HCT116 (cell line): ENCODE data around the gene GREM2. TPM values are rescaled to one million over a fixed set of nuclear protein-coding genes. Genes with fewer than 3 reads are reported as not detected.

Experiments
- ATAC-seq: fragments of 200-7000 bp; cut with Tn5 transposase; 2 replicates; pipeline ENCODE4 v1.9.1; 2020; ENCODE audit warnings: mild to moderate bottlenecking, moderate library complexity
- BruUV-seq: library from RNA; stranded (reverse); fragments of 400-500 nt; replicated peaks from 2 replicates; lab custom pipeline; 2021; lab: Mats Ljungman, UMichigan
- CTCF ChIA-PET: fragments of 300-600 bp; sonication (Branson Sonifier 250); formaldehyde crosslinking; loops from one replicate; lab custom pipeline; 2021; ENCODE audit warnings: antibody characterized with exemption; lab: Charles Lee
- POLR2A ChIA-PET: fragments of 300-600, 350-600 bp; sonication (Branson Sonifier 250); formaldehyde crosslinking; loops from one replicate; lab custom pipeline; 2021; ENCODE audit warnings: antibody characterized with exemption; lab: Charles Lee
- RAD21 ChIA-PET, 2 experiments: fragments of 300-600 bp; sonication (Branson Sonifier 250); formaldehyde crosslinking; loops; one replicate each; lab custom pipeline; 2023; ENCODE audit warnings: low total read pairs in 2 of 2; ENCODE audit not compliant: uncharacterized antibody in 2 of 2, unreplicated experiment in 2 of 2, low non-redundant PET in 1 of 2; lab: Charles Lee
- DNase-seq: peaks from one replicate; pipeline ENCODE4 v3.0.0-alpha.2; 2010; ENCODE audit warnings: low read depth, low spot score
- H2AFZ ChIP-seq: fragments of 200-600 bp; shearing (Covaris generic), sonication (generic); 2 replicates; pipeline ENCODE4 v1.6.1; 2017; ENCODE audit warnings: low read depth, mixed run types, mixed read lengths, antibody characterized with exemption, low read length; ENCODE audit not compliant: poor library complexity, severe bottlenecking
- H3K27ac ChIP-seq: 2 replicates; pipeline ENCODE4 v1.5.1; 2012; ENCODE audit warnings: low read depth, low read length
- H3K27me3 ChIP-seq: fragments of 200-600 bp; sonication (generic); 2 replicates; pipeline ENCODE4 v1.6.1; 2016; ENCODE audit warnings: mixed run types, low read length, mixed read lengths; ENCODE audit not compliant: insufficient read depth
- H3K36me3 ChIP-seq, 2 experiments: fragments of 200-500 bp in 1 of 2; fragments of 200-600 bp in 1 of 2; sonication (Bioruptor generic) in 1 of 2; sonication (generic) in 1 of 2; 2 replicates each; pipeline versions ENCODE4 v1.5.1 to v1.6.1; 2014 to 2016; ENCODE audit warnings: low read length in 2 of 2, inconsistent platforms in 1 of 2, mixed read lengths in 1 of 2, mixed run types in 1 of 2; ENCODE audit not compliant: insufficient read depth in 2 of 2, control insufficient read depth in 1 of 2
- H3K4me1 ChIP-seq, 2 experiments: fragments of 200-600 bp in 1 of 2; sonication (generic) in 1 of 2; 2 replicates each; pipeline versions ENCODE4 v1.5.1 to v1.6.1; 2012 to 2017; ENCODE audit warnings: low read length in 2 of 2, inconsistent platforms in 1 of 2, mild to moderate bottlenecking in 1 of 2, mixed read lengths in 1 of 2, mixed run types in 1 of 2, moderate library complexity in 1 of 2; ENCODE audit not compliant: insufficient read depth in 2 of 2, control insufficient read depth in 1 of 2
- H3K4me2 ChIP-seq: fragments of 200-600 bp; sonication (generic); 2 replicates; pipeline ENCODE4 v1.6.1; 2017; ENCODE audit warnings: mixed run types, low read length, mixed read lengths
- H3K4me3 ChIP-seq, 2 experiments: fragments of 200-600 bp in 1 of 2; sonication (generic) in 1 of 2; replicated peaks in 1 of 2; 2 replicates each; pipeline ENCODE4 v1.5.1; 2011 to 2016; ENCODE audit warnings: low read length in 2 of 2, control low read depth in 1 of 2, low read depth in 1 of 2, mild to moderate bottlenecking in 1 of 2, mixed read lengths in 1 of 2, mixed run types in 1 of 2
- H3K79me2 ChIP-seq: fragments of 200-600 bp; sonication (generic); 2 replicates; pipeline ENCODE4 v1.6.1; 2017; ENCODE audit warnings: mild to moderate bottlenecking, mixed run types, low read length, moderate library complexity, mixed read lengths; ENCODE audit not compliant: insufficient read depth
- H3K9ac ChIP-seq: fragments of 200-600 bp; sonication (generic); 2 replicates; pipeline ENCODE4 v1.6.1; 2016; ENCODE audit warnings: low read length, mixed read lengths
- H3K9me2 ChIP-seq: fragments of 200-600 bp; sonication (generic), shearing (Covaris generic); 2 replicates; pipeline ENCODE4 v1.6.1; 2017; ENCODE audit warnings: mixed run types, mild to moderate bottlenecking, moderate library complexity; ENCODE audit not compliant: insufficient read depth
- H3K9me3 ChIP-seq, 2 experiments: fragments of 200-500 bp in 1 of 2; fragments of 200-600 bp in 1 of 2; sonication (Bioruptor generic) in 1 of 2; sonication (generic) in 1 of 2; 2 replicates each; pipeline ENCODE4 v1.6.1; 2014 to 2017; ENCODE audit warnings: low read length in 2 of 2, mixed read lengths in 2 of 2, inconsistent platforms in 1 of 2, low read depth in 1 of 2, mild to moderate bottlenecking in 1 of 2, mixed run types in 1 of 2, moderate library complexity in 1 of 2; ENCODE audit not compliant: control insufficient read depth in 1 of 2, insufficient read depth in 1 of 2
- H4K20me1 ChIP-seq: fragments of 200-600 bp; sonication (generic), shearing (Covaris generic); 2 replicates; pipeline ENCODE4 v1.6.1; 2017; ENCODE audit warnings: mixed run types, mild to moderate bottlenecking, moderate library complexity; ENCODE audit not compliant: insufficient read depth
- CBX3 ChIP-seq: IDR thresholded peaks from 2 replicates; pipeline ENCODE4 v1.6.1; 2012; ENCODE audit warnings: low read depth
- CTCF ChIP-seq, 3 experiments: fragments of 200-600 bp in 1 of 3; sonication (generic) in 1 of 3; IDR thresholded peaks in 2 of 3; conservative IDR thresholded peaks in 1 of 3; 2 replicates each; pipeline ENCODE4 v1.5.1; 2012 to 2017; ENCODE audit warnings: low read depth in 2 of 3, low read length in 2 of 3, antibody characterized with exemption in 1 of 3, borderline replicate concordance in 1 of 3, control low read depth in 1 of 3, mild to moderate bottlenecking in 1 of 3, mixed read lengths in 1 of 3, mixed run types in 1 of 3, moderate library complexity in 1 of 3; ENCODE audit not compliant: insufficient read depth in 1 of 3
- EGR1 ChIP-seq: IDR thresholded peaks from 2 replicates; pipeline ENCODE4 v1.6.1; 2012; ENCODE audit warnings: low read depth
- ELF1 ChIP-seq: IDR thresholded peaks from 2 replicates; pipeline ENCODE4 v1.6.1; 2012; ENCODE audit warnings: low read depth, borderline replicate concordance
- FOSL1 ChIP-seq: IDR thresholded peaks from 2 replicates; pipeline ENCODE4 v1.6.1; 2012; ENCODE audit warnings: low read depth
- JUND ChIP-seq: IDR thresholded peaks from 2 replicates; pipeline ENCODE4 v1.6.1; 2012
- RAD21 ChIP-seq: IDR thresholded peaks from 2 replicates; pipeline ENCODE4 v1.6.1; 2012; ENCODE audit warnings: low read depth, mild to moderate bottlenecking
- REST ChIP-seq: IDR thresholded peaks from 2 replicates; pipeline ENCODE4 v1.6.1; 2012; ENCODE audit warnings: low read depth
- SIN3A ChIP-seq: IDR thresholded peaks from 2 replicates; pipeline ENCODE4 v1.6.1; 2012; ENCODE audit warnings: low read depth
- SRF ChIP-seq: IDR thresholded peaks from 2 replicates; pipeline ENCODE4 v1.6.1; 2012; ENCODE audit warnings: low read depth
- YY1 ChIP-seq: IDR thresholded peaks from 2 replicates; pipeline ENCODE4 v1.6.1; 2011; ENCODE audit warnings: low read length, low read depth, moderate library complexity, mild to moderate bottlenecking; ENCODE audit not compliant: insufficient replicate concordance; ENCODE audit errors: extremely low read depth
- ZFX ChIP-seq: fragments of 450-650 bp; IDR thresholded peaks from 2 replicates; pipeline ENCODE4 v1.6.1; 2017
- ZNF274 ChIP-seq: fragments of 200-500 bp; sonication (Bioruptor generic); IDR thresholded peaks from 2 replicates; pipeline ENCODE4 v1.6.1; 2014; ENCODE audit warnings: mild to moderate bottlenecking, low read depth, low read length, inconsistent platforms
- intact Hi-C: fragments of 100-400 bp; cut with micrococcal nuclease; formaldehyde crosslinking; loops from 2 replicates; pipeline ENCODE4 v1.10.0; 2022
- total RNA-seq: library from RNA; stranded (reverse); gene quantifications from one replicate; pipeline ENCODE4 v1.2.1, GENCODE V29; 2021; ENCODE audit not compliant: unreplicated experiment

Gene GREM2
- total RNA-seq, 1 experiment from 2014 or later, result not detected

- Histone ChIP-seq H3K36me3 (no peaks in the 10 kb centered on the region), H2AFZ (no peak overlapping the region), H3K27ac (no peak overlapping the region), H3K4me3 (no peak overlapping the region), H3K9ac (no peak overlapping the region), H3K9me2 (no peaks in the 10 kb centered on the region), H3K4me1 (no peaks in the 10 kb centered on the region), H3K79me2 (no peaks in the 10 kb centered on the region), H3K4me2 (no peak overlapping the region), H3K27me3 (no peaks in the 10 kb centered on the region), H4K20me1 (no peaks in the 10 kb centered on the region), H3K9me3 (peaks cover 5 to 19% of the 10 kb centered on the region in 2 experiments; a peak in 2 of 4 replicates)
- no TSS peak for BruUV-seq
- ATAC-seq, result no peak
- DNase-seq, result no peak
- ChIA-PET CTCF (no interaction called here), POLR2A (no interaction called here), RAD21 (no interaction called here)
- TF ChIP-seq FOSL1 (no peak), RAD21 (no peak), CBX3 (no peak), SRF (no peak), ZNF274 (no peak), CTCF (IDR thresholded peaks at IDR 0.05 in 2 of 3, conservative IDR thresholded peaks at IDR 0.05 in 1 of 3; ENCODE audit: borderline replicate concordance in 1 of 3, insufficient read depth in 1 of 3, low read depth in 2 of 3, low read length in 2 of 3) (no peak), SIN3A (no peak), JUND (no peak), ELF1 (no peak), REST (no peak), EGR1 (no peak), YY1 (no peak), ZFX (no peak)
- intact Hi-C loops, result no loop called here
These were observed 7.4 kb upstream of the GREM2 start for GRCh38 chr1:240619357-240619756.
